ENCODE data around the gene PFDN1.

PFDN1 gene

GRCh38 chr5:140240987-140241706 lies 61.8 kb downstream of the PFDN1 start:
- DNase-seq (ENCODE audit: low read depth in 2 of 3, low spot score in 1 of 3), result no peak

GRCh38 chr5:140239939-140240700 lies 62.8 kb downstream of the PFDN1 start:
- DNase-seq (ENCODE audit: low read depth in 2 of 3, low spot score in 1 of 3), result peak; percentile 33 to 59 (median 56)

- no peak for DNase-seq (ENCODE audit: low read depth in 2 of 3, low spot score in 1 of 3)
Measured at GRCh38 chr5:140239461-140239860, 63.4 kb downstream of the PFDN1 start.

GRCh38 chr5:140238756-140239155 lies 64.1 kb downstream of the PFDN1 start:
- DNase-seq (ENCODE audit: low read depth in 2 of 3, low spot score in 1 of 3), result no peak

GRCh38 chr5:140236891-140237598 lies 65.9 kb downstream of the PFDN1 start:
- no peak for DNase-seq (ENCODE audit: low read depth in 2 of 3, low spot score in 1 of 3)

- no peak for DNase-seq (ENCODE audit: low read depth in 2 of 3, low spot score in 1 of 3)
Measured at GRCh38 chr5:140235791-140236551, 66.9 kb downstream of the PFDN1 start.

- no peak for DNase-seq (ENCODE audit: low read depth in 2 of 3, low spot score in 1 of 3)
Measured at GRCh38 chr5:140234377-140234989, 68.4 kb downstream of the PFDN1 start.

GRCh38 chr5:140232731-140233130 lies 70.2 kb downstream of the PFDN1 start:
- no peak for DNase-seq (ENCODE audit: low read depth in 2 of 3, low spot score in 1 of 3)

GRCh38 chr5:140230373-140230772 lies 72.5 kb downstream of the PFDN1 start:
- no peak for DNase-seq (ENCODE audit: low read depth in 2 of 3, low spot score in 1 of 3)

- no peak for DNase-seq (ENCODE audit: low read depth in 2 of 3, low spot score in 1 of 3)
Measured at GRCh38 chr5:140228364-140228837, 74.5 kb downstream of the PFDN1 start.

GRCh38 chr5:140227046-140227445 lies 75.9 kb downstream of the PFDN1 start:
- no peak for DNase-seq (ENCODE audit: low read depth in 2 of 3, low spot score in 1 of 3)

- DNase-seq (ENCODE audit: low read depth in 2 of 3, low spot score in 1 of 3), result no peak
Measured at GRCh38 chr5:140225396-140225795, 77.5 kb downstream of the PFDN1 start.

GRCh38 chr5:140224658-140225057 lies 78.2 kb downstream of the PFDN1 start:
- no peak for DNase-seq (ENCODE audit: low read depth in 2 of 3, low spot score in 1 of 3)

GRCh38 chr5:140223567-140223966 lies 79.3 kb downstream of the PFDN1 start:
- DNase-seq (ENCODE audit: low read depth in 2 of 3, low spot score in 1 of 3), result no peak

- DNase-seq (ENCODE audit: low read depth in 2 of 3, low spot score in 1 of 3), result no peak
Measured at GRCh38 chr5:140222416-140222815, 80.5 kb downstream of the PFDN1 start.

GRCh38 chr5:140221697-140222223 lies 81.1 kb downstream of the PFDN1 start:
- no peak for DNase-seq (ENCODE audit: low read depth in 2 of 3, low spot score in 1 of 3)

GRCh38 chr5:140220698-140221064 lies 82.2 kb downstream of the PFDN1 start:
- no peak for DNase-seq (ENCODE audit: low read depth in 2 of 3, low spot score in 1 of 3)

- DNase-seq (ENCODE audit: low read depth in 2 of 3, low spot score in 1 of 3), result no peak
Measured at GRCh38 chr5:140220032-140220697, 82.7 kb downstream of the PFDN1 start.

GRCh38 chr5:140219068-140219991 lies 83.6 kb downstream of the PFDN1 start:
- DNase-seq (ENCODE audit: low read depth in 2 of 3, low spot score in 1 of 3), result no peak
